ENCODE results near the gene TMEM132C.

- no peak for TF ChIP-seq FOXP2 (optimal IDR thresholded peaks at IDR 0.05; ENCODE audit: borderline replicate concordance, extremely low read depth, extremely low read length, insufficient read depth)
- no peak for TF ChIP-seq TAF1 (IDR thresholded peaks at IDR 0.05; ENCODE audit: borderline replicate concordance, insufficient read depth, low read length)
- TF ChIP-seq POLR2AphosphoS5 (IDR thresholded peaks at IDR 0.05; ENCODE audit: low read depth, low read length), result no peak
Observed at GRCh38 chr12:128513331-128513730, 246.4 kb downstream of the TMEM132C start.
